Measurements from ENCODE around the gene AGA. TPM values are rescaled to one million over a fixed set of nuclear protein-coding genes. Genes with fewer than 3 reads are reported as not detected.

The AGA gene
- total and polyA plus RNA-seq, 2 donors (not counting 1 experiment from before 2014, with no cell fraction given), result 28.2 to 35.3 TPM

DNA sequence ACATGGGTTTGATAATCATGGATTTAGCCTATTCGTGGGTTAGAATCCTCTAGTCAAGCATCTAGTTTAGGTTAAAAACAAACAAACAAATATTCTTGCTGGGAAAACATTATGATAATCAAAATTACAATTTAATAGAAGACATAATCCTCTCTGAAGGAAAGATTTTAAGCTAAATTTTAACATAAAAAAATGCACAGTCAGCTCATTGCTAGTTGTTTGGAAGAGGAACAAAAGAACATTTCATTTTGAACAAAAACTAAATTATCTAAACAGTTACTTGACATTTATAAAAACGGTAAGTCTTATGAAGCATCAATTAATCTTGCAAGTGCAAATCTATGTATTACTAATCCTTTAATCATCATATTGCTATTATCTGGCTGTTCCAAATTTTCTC, 18.2 kb upstream of the AGA start:
- no peak for TF ChIP-seq EZH2 (IDR thresholded peaks at IDR 0.05; ENCODE audit: borderline replicate concordance, insufficient read depth, low read depth, low read length, poor library complexity, severe bottlenecking)
- no peak for TF ChIP-seq CTCF (IDR thresholded peaks at IDR 0.05)
- Histone ChIP-seq H3K27ac (ENCODE audit: low read length in 2 of 2) (no peak overlapping the region), H3K4me2 (replicated peaks; ENCODE audit: low read depth, low read length, poor library complexity, severe bottlenecking) (no peak overlapping the region), H3K27me3 (replicated peaks in 1 of 4; ENCODE audit: control extremely low read depth in 1 of 4, control insufficient read depth in 3 of 4, insufficient read depth in 4 of 4, low read length in 3 of 4) (no peaks in the 10 kb centered on the region), H3K79me2 (ENCODE audit: control insufficient read depth, insufficient read depth, low read length) (no peaks in the 10 kb centered on the region), H3K4me3 (ENCODE audit: control extremely low read depth in 1 of 5, extremely low read depth in 1 of 5, insufficient read depth in 1 of 5, low read depth in 2 of 5, low read length in 4 of 5) (no peak overlapping the region), H2AFZ (ENCODE audit: insufficient read depth, low read depth, low read length, poor library complexity, severe bottlenecking) (no peak overlapping the region), H3K4me1 (ENCODE audit: control insufficient read depth in 2 of 2, insufficient read depth in 2 of 2, low read length in 2 of 2) (no peaks in the 10 kb centered on the region), H3K36me3 (replicated peaks in 1 of 2; ENCODE audit: control extremely low read depth in 1 of 2, control insufficient read depth in 1 of 2, extremely low read depth in 1 of 2, insufficient read depth in 2 of 2, low read length in 1 of 2) (no peaks in the 10 kb centered on the region), H4K20me1 (ENCODE audit: control insufficient read depth, insufficient read depth, low read length, poor library complexity, severe bottlenecking) (no peaks in the 10 kb centered on the region), H3K9ac (ENCODE audit: low read length) (no peak overlapping the region), H3K9me3 (ENCODE audit: control extremely low read depth in 1 of 3, control insufficient read depth in 2 of 3, insufficient read depth in 1 of 3, low read length in 2 of 3) (no peaks in the 10 kb centered on the region)
- ChIA-PET POLR2A (no interaction called here), CTCF (no interaction called here)
- no peak for DNase-seq
- H3K27ac Mint-ChIP-seq, result no peak overlapping the region
- H3K4me1 Mint-ChIP-seq, result no peaks in the 10 kb centered on the region
- H3K27me3 Mint-ChIP-seq, result no peaks in the 10 kb centered on the region
- H3K4me3 Mint-ChIP-seq, result no peak overlapping the region
- no peak for ATAC-seq (ENCODE audit: low read depth)
- no CpG with 5 or more reads among the region's 2 CpGs for whole genome bisulfite sequencing (ENCODE audit: insufficient coverage)
- H3K9me3 Mint-ChIP-seq (ENCODE audit: insufficient read depth), result no peaks in the 10 kb centered on the region
- intact Hi-C loops (cut with micrococcal nuclease), result no loop called here

- H3K4me1 ChIP-seq (ENCODE audit: control insufficient read depth in 2 of 2, insufficient read depth in 2 of 2, low read length in 2 of 2), result no peaks in the 10 kb centered on the region
- intact Hi-C loops (cut with micrococcal nuclease), result no loop called here
- no peak for DNase-seq
- no peak overlapping the region for H3K27ac Mint-ChIP-seq
- ChIA-PET CTCF (no interaction called here), POLR2A (no interaction called here)
- H4K20me1 ChIP-seq (ENCODE audit: control insufficient read depth, insufficient read depth, low read length, poor library complexity, severe bottlenecking), result no peaks in the 10 kb centered on the region
- H3K9me3 ChIP-seq (ENCODE audit: control extremely low read depth in 1 of 3, control insufficient read depth in 2 of 3, insufficient read depth in 1 of 3, low read length in 2 of 3), result no peaks in the 10 kb centered on the region
- no peaks in the 10 kb centered on the region for H3K4me1 Mint-ChIP-seq
- H3K36me3 ChIP-seq (replicated peaks in 1 of 2; ENCODE audit: control extremely low read depth in 1 of 2, control insufficient read depth in 1 of 2, extremely low read depth in 1 of 2, insufficient read depth in 2 of 2, low read length in 1 of 2), result no peaks in the 10 kb centered on the region
- no CpG with 5 or more reads among the region's 6 CpGs for WGBS (ENCODE audit: insufficient coverage)
- H2AFZ ChIP-seq (ENCODE audit: insufficient read depth, low read depth, low read length, poor library complexity, severe bottlenecking), result no peak overlapping the region
- H3K27ac ChIP-seq (ENCODE audit: low read length in 2 of 2), result no peak overlapping the region
- no peak for ATAC-seq (ENCODE audit: low read depth)
- no peaks in the 10 kb centered on the region for H3K27me3 ChIP-seq (replicated peaks in 1 of 4; ENCODE audit: control extremely low read depth in 1 of 4, control insufficient read depth in 3 of 4, insufficient read depth in 4 of 4, low read length in 3 of 4)
- TF ChIP-seq EZH2 (IDR thresholded peaks at IDR 0.05; ENCODE audit: borderline replicate concordance, insufficient read depth, low read depth, low read length, poor library complexity, severe bottlenecking) (no peak), CTCF (IDR thresholded peaks at IDR 0.05) (no peak)
- no peak overlapping the region for H3K4me2 ChIP-seq (replicated peaks; ENCODE audit: low read depth, low read length, poor library complexity, severe bottlenecking)
- H3K79me2 ChIP-seq (ENCODE audit: control insufficient read depth, insufficient read depth, low read length), result no peaks in the 10 kb centered on the region
- no peak overlapping the region for H3K9ac ChIP-seq (ENCODE audit: low read length)
- H3K27me3 Mint-ChIP-seq, result no peaks in the 10 kb centered on the region
- H3K4me3 ChIP-seq (ENCODE audit: control extremely low read depth in 1 of 5, extremely low read depth in 1 of 5, insufficient read depth in 1 of 5, low read depth in 2 of 5, low read length in 4 of 5), result no peak overlapping the region
- no peak overlapping the region for H3K4me3 Mint-ChIP-seq
- no peaks in the 10 kb centered on the region for H3K9me3 Mint-ChIP-seq (ENCODE audit: insufficient read depth)
Measured at GRCh38 chr4:177455561-177455970, 13.3 kb upstream of the AGA start.

Measured in B cell (primary cell).